Stimulated activated CD4-positive, alpha-beta T cell treated with anti-CD3 and anti-CD28 coated beads, Interleukin-2, amount 100 ng/mL, for 24 hours (primary cell): ENCODE measurements around the gene SLC19A1.
"Not testable (repeated sequence)": the region's sequence is repeated elsewhere in the genome, so short reads cannot be mapped to it uniquely, and the experiment has no call there.

Source experiments
- DNase-seq, 2 donors: peaks; one replicate each; pipeline ENCODE4 v3.0.0-alpha.2; 2020

The SLC19A1 gene

GRCh38 chr21:45503226-45503625 lies 39.0 kb downstream of the SLC19A1 start:
- DNase-seq, result not testable (repeated sequence)

DNA sequence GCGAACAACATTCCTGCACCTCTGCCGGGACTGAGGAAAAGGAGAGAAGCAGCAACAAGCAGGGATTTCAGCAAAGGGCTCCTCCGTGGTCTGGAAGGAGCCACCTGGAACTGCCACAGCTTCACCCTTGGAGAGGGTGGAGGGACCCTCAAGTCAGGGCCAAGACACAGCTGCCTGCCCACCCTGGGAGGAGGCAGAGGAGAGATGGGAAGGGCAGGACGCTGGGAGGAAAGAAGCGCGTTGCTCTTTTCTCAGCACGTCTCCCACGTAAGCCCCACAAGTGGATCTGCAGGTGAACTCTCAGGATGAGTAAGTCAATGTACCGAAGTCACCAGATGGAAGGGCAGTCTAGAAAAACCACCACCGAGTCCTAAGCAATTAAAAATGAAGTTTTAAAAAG lies 39.6 kb downstream of the SLC19A1 start:
- DNase-seq, result no peak

GRCh38 chr21:45502006-45502345 lies 40.3 kb downstream of the SLC19A1 start:
- no peak for DNase-seq

DNA sequence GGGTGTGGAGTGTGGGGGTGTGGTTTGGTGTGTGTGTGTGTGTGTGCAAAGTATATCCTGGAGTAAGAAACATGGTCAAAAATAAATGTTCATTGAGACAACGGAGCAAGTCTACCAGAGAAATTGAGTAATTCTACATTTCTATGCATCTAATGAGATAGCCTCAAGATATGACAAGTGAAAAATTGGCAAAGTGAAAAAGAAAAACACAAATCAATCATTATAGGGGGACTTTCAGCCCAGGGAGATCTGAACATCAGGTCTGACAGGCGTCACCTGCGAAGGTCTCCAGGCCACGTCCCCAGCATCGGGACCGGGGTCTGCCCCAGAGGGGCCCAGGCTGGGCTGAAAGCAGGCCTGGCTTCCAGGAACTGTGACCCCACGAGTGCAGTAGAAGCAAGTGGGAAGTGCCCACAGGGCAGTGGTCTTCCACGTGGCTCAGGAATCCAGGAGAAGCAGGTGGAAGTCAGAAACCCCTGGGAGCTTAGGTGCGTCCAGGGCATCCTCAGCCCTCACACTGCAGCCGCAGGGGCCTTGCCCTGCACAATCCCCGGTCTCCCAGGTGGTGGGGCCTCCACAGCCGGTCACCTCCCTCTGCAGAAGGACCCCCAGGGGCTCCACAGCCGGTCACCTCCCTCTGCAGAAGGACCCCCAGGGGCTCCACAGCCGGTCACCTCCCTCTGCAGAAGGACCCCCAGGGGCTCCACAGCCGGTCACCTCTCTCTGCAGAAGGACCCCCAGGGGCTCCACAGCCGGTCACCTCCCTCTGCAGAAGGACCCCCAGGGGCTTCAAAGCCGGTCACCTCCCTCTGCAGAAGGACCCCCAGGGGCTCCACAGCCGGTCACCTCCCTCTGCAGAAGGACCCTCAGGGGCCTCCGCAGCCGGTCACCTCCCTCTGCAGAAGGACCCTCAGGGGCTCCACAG lies 40.9 kb downstream of the SLC19A1 start:
- not testable (repeated sequence) for DNase-seq

DNA sequence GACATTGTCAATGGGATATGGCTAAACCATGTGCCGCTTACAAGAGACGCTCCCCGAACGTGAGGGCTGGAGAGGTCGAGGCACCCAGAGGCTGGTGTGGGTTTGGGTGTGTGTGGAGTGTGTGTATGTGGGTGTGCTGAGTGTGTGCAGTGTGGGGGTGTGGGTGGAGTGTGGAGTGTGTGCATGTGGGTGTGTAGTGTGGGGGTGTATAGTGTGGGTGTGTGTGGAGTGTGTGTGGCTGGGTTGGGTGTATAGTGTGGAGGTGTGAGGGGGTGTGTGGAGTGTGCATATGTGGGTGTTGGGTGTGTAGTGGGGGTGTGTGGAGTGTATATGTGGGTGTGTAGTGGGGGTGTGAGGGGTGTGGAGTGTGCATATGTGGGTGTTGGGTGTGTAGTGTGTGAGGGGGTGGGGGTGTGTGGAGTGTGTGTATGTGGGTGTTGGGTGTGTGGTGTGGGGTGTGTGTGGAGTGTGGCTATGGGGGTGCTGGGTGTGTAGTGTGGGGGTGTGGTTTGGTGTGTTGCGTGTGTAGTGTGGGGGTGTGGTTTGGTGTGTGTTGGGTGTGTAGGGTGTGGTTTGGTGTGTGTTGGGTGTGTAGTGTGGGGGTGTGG lies 42.2 kb downstream of the SLC19A1 start:
- no peak for DNase-seq

DNA sequence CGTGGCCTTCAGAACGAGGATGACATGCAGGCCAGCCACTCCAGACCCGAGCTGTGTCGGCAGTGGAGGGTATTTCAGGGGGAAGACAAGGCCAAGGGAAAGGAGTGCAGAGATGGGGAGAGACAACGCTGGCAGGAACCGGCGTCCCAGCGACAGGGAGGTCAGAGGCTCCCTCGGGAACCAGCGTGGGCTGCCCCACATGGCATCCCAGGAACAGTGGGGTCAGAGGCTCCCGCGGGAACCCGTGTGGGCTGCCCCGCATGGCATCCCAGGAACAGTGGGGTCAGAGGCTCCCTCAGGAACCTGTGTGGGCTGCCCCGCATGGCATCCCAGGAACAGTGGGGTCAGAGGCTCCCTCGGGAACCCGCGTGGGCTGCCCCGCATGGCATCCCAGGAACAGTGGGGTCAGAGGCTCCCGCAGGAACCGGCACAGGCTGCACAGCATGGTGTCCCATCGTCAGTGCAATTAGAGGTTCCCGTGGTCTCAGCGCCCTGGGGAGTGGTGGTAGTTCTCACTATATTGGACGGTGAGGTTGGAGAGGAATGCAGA lies 43.0 kb downstream of the SLC19A1 start:
- DNase-seq, result no peak

DNA sequence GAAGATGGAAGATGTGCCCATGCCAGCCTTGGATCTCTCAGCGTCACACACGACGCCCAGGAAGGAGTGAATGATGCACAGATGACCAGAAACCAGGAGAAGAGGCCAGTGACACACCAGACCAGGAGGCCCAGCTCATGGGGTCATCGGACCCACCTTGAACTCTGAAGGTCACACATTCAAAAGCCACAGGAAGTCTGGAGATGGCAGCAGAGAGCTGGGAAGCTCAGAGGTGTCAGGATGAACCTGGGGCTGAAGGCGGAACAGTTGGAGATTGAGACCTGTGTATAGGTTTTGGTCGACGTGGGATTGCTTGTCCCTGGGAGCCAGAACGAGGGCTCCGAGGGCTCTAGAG lies 43.6 kb downstream of the SLC19A1 start:
- DNase-seq, result no peak

GRCh38 chr21:45497846-45498645 lies 44.2 kb downstream of the SLC19A1 start:
- DNase-seq, result no peak

DNA sequence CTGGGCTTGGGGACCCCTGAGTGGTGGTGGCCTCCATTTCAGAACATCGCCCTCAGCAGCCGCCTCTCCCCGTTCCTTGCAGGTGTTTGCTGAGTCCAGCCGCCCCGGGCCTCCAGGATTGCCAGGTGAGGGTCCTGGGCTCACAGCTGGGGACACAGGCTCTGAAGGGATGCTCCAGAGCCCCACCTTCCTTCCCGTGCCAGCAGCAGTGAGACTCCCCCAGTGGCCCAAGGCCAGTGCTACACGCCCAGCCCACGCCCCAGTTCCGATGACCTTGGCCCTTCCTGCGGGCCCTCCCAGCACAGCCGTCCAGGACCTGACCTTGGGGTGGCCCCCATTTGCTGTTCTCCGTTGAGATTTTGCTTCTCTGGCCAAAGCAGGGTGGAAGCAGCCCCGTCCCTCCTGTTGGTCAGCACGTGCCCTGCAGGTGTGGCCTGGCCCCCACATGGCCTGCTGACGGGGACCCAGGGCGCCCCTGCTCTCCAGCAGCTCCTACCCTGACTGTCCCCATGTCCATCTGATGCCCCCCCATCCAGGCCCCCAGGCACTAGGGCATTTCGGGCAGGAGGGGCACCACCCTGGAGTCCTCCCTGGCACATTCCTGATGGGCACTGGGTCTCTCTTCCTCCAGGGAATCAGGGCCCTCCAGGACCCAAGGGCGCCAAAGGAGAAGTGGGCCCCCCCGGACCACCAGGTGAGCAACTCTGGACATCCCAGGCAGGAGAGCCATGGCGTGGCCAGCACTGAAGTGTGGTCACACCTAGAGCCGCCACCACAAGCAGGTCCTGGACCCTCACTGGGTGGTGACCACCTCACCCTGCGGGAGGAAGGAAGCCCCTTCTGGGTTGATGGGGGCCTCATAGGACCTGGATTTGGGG lies 45.0 kb downstream of the SLC19A1 start:
- no peak for DNase-seq

- DNase-seq, result no peak
Observed at GRCh38 chr21:45496151-45496967, 45.9 kb downstream of the SLC19A1 start.

- DNase-seq, result no peak
Observed at GRCh38 chr21:45494851-45495680, 47.2 kb downstream of the SLC19A1 start.

DNA sequence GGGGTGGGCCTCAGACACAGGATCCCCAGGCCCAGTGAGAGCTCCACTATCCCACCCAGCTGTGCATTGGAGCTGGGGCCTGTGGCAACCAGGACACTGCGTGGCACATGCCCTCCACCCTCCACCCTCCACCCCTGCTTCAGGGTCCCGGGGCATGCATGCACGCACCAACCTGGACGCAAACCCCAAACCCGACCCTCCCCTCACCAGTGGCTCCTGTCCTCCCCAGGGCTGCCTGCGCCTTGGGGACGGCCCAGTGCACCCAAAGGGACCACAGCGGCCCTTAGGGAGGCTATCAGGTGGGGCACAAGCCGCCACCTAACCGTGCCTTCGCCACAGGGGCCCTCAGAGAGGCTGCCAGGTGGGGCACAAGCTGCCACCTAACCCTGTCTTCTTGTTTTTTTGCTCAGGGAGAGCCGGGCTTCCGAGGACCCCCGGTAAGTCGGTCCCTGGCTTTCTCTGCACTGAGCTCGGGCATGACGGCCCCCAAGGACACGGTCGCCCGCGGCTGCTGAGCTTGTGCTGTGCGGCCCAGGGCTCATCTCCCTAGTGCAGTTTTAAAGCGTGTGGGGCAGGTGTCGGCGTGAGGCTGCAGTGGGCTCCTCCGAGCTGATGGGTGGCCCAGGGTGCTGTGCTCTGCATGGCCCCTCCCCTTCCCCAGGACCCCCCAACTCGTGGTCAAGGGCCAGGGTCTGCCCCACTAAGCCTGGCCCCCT lies 47.9 kb downstream of the SLC19A1 start:
- no peak for DNase-seq

- no peak for DNase-seq
Observed at GRCh38 chr21:45493401-45494001, 48.7 kb downstream of the SLC19A1 start.

DNA sequence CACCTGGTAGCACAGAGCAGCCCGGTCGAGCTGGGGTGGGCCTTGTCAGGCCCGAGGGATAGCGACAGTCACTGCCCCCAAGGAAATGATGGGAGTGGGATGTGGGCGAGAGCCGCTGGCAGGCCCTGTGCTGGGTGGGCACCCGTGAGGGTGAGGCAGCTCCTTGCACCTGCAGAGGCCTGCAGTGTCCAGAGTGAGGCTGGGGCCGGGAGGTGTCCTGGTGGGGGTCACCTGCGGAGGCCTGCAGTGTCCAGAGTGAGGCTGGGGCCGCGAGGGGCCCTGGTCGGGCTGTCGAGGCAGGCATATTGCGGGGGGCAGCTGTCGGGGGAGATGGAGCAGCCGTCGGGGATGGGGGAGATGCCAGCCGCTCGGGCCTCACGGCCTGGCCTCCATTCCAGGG lies 49.5 kb downstream of the SLC19A1 start:
- DNase-seq, result no peak

DNA sequence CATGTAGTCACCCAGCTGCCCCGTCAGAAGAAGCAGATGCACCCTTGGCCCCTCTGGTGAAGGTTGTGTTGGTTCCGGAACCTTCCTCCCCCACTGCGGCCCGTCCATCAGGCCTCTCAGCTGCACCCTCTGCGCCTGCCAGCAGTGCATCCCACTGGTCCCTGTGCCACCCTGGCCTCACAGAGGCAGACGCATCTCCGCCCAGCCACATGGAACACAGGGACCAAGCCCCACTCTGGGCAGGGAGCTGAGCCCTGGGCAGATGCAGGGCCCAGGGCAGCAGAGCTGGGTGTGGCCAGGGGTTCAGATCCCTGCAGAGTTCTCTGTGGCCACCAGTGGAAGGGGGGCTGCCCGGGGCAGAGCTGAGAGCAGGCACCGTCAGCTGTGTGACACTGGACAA lies 50.6 kb downstream of the SLC19A1 start:
- DNase-seq, result no peak

- DNase-seq, result no peak
Observed at GRCh38 chr21:45491056-45491455, 51.2 kb downstream of the SLC19A1 start.

- DNase-seq, result no peak
Observed at GRCh38 chr21:45490049-45490731, 52.0 kb downstream of the SLC19A1 start.

DNA sequence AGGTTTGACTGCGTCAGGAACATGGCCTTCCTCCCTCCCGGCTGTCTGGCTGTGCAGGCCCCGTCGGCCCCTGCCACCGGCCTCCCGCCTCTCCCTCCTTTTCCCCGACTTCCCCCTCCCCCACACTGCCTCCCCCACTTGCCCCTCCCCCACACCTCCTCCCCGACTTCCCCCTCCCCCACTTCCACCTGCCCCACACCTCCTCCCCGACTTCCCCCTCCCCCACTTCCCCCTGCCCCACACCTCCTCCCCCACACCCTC lies 52.6 kb downstream of the SLC19A1 start:
- DNase-seq, result no peak
